ENCODE results near the gene NTM.
"Not testable (repeated sequence)": the region's sequence is repeated elsewhere in the genome, so short reads cannot be mapped to it uniquely, and the experiment has no call there.

Gene NTM

DNA sequence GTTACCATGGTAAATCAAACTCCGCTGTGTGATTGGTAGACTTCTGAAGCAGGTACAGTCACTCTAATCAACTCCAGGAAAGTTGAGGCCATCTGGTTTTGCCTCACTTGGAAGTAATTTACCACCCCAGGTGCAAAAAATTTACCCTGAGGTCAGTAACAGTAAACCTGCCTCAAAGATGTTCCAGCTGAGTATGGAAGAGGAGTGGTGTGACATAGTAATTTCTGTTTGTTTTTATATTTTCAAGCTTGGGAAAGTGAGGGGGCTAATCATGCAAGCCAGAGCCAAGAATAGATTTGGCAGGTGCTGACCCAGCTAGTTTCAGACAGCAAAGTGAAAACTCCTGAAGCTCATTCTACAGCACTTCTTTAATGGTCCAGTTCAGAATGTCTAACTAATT is 691.6 kb downstream of the NTM start:
- no peak for DNase-seq

DNA sequence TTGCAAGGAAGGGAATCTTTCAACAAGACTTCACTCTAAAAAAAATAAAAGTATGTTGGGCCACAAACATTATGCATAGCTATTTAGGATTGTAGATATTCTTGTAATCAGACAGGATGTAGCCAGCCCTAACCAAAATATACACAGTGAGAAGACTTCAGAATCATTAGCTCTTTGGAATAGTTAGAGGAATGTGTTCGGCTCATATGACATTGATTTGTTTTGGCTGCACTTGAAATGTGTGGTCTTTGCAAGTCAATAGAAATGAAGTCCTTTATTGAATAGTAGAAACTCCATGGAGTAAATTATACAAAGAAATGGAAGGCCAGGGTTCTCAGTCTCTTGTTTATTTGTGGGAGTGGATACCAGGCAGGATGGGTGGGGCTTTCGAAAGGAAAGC is 692.1 kb downstream of the NTM start:
- no peak for DNase-seq

DNA sequence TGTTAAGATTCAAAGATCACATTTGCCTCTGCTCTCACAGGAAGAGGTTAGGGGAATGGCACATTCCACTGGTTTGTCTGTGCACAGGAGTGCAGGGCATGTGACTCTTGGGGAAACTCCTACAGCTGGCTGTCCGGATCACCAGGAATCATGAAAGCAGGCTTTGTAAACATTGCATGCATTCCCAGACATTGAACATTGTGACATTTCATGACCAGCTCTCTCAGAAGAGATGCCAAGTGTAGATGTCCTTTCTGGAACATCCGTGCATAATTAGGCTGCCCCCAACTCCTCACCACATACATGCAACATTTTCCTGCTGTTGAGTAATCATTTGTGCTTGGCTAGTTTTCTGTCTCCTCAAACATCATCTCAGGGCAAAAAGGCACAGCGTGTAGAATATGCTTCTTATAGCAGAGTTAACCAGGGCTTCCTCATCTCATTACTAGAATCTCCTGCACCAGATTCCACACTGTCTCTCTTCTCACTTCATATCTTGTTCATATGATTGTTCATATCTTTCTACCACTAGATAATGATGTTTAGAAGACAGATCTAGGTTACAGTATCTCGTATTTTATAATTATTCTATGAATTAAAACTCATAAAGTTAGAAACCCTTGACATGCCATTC is 694.7 kb downstream of the NTM start:
- DNase-seq = no peak

DNA sequence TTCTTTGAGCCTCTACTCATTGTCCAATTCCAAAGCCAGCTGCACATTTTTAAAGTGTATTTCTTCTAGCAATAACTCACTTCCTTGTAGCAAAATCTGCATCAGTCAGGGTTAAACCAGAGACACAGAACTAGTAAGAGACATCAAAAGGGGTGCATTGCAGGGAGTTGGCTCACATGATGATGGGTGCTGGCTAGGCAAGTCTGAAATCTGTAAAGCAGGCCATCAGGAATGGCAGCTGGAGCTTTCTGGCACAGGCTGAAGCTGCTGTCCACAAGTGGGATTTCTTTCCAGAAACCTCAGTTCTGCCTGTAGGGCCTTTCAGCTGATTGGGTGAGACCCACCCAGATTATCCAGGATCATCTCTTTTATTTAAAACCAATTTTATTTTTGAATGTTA is 698.1 kb downstream of the NTM start:
- DNase-seq = no peak

DNA sequence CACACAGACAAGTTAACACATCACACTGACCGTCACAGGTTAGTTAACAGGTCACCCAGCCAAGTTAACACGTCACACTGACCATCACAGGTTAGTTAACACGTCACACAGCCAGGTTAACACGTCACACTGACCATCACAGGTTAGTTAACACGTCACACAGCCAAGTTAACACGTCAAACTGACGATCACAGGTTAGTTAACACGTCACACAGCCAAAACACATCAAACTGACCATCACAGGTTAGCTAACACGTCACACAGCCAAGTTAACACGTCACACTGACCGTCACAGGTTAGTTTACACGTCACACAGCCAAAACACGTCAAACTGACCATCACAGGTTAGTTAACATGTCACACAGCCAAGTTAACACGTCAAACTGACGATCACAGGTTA is 699.2 kb downstream of the NTM start:
- not testable (repeated sequence) for DNase-seq

DNA sequence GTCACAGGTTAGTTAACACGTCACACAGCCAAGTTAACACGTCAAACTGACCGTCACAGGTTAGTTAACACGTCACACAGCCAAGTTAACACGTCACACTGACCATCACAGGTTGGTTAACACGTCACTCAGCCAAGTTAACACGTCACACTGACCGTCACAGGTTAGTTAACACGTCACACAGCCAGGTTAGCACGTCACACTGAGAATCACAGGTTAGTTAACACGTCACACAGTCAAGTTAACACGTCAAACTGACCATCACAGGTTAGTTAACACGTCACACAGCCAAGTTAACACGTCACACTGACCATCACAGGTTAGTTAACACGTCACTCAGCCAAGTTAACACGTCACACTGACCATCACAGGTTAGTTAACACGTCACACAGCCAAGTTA is 700.5 kb downstream of the NTM start:
- DNase-seq = not testable (repeated sequence)

DNA sequence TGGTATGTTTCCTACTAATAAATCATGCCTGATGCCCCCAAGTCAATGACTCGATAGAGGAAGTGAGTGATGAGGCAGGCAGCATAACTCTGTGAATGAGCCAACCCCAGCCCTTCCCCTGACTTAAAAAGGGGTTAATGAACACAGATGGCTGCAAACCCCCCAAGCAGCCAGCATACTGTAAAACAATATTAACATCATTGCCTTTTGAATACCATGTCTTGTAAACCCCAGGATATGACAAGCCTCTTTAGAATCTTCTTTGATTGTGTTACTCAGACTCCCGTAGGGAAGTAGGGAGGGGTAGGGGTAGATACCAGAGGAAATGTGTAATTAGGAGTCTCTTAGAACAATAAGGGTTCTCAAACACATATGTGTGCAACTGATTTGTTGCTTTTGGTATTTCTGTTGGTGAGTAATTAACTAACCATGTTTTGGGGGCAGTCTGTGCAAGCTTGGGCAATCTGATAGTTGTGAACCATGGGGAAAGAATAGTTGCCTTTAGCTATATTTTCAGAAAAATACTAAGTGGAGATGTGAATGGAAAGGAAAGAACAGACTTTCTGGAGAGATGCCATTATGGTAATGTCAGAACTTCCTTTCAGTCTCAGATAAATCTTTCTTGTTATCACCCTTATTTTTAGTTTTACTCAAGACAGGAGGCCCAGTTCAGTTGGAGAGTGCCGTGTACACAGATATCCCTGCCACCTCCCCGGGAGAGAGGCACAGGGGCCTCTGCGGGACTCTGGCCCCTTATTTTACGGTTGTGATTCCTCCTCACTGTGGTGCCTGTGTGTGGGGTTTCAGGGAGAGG is 701.8 kb downstream of the NTM start:
- DNase-seq = no peak

DNA sequence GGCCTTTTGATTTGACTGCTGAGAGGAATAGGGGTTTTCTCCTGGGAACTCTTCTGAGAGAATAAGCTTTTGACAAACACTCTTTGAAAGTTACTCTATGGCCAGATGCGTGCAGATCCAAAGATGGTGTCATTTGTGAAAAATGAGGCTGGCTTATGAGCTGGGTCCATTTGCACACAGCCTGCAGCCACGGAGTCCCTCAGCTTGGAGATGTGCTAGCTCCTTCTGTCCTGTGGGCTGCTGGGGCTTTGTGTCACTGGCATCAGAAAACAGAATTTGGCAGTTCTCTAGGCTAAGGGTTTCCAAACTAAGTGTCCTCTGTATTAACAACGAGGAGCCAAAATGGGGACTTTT is 702.4 kb downstream of the NTM start:
- no peak for DNase-seq

DNA sequence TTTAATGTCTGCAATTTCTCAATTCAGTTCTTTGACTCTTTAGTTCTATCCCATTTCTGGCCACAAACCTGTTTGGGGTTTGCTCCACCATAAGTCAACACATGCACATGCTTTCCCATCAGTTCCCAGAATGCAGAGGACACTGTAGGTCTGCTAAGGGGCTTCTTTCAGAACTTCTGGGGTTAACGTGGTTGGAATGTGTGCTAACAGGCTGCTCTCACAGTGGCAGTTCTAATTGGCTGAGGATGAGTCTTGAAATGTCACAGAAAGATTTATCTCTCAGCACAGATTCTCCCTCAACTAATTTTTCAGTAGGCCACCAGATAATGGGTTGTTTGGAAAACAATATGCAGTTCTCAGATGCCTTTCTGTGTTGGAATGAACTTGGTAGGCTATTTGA is 703.4 kb downstream of the NTM start:
- no peak for DNase-seq

DNA sequence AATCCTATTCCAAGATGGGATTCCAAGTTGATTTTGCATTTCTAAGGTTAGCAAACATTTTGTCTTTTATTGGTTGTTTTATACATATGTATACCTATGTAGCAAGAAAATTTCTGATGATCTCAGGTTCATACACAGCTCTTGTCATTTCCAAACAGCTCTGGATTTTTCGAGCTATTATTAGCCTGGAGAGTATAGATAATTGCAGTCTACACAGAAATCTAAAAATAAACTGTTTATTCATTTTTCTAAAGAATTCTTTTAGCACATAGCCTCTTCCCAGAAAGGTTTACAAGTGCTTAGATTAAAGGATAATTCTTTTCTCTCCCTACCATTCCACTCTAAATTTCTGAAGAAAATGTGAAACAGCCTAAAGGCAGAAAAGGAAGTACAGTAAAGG is 705.0 kb downstream of the NTM start:
- no peak for DNase-seq

DNA sequence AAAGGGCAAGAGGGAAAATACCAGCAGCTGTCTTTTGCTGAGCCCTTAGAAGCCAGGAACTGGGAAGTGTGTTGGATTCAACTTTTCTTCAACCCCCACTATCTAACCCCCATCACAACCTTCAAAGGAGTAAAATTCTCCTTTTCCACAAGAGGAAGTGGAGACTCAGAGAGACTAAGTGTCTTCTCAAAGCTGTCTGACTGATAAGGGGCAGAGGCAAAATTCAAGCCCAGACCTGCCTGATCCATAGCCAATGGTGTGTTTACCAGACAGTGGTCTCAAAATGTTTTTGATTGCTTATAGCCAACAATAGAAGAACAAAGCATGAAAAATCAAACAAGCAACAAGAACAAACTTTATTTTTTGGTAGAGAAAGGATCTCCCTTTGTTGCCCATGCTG is 707.0 kb downstream of the NTM start:
- DNase-seq = no peak

DNA sequence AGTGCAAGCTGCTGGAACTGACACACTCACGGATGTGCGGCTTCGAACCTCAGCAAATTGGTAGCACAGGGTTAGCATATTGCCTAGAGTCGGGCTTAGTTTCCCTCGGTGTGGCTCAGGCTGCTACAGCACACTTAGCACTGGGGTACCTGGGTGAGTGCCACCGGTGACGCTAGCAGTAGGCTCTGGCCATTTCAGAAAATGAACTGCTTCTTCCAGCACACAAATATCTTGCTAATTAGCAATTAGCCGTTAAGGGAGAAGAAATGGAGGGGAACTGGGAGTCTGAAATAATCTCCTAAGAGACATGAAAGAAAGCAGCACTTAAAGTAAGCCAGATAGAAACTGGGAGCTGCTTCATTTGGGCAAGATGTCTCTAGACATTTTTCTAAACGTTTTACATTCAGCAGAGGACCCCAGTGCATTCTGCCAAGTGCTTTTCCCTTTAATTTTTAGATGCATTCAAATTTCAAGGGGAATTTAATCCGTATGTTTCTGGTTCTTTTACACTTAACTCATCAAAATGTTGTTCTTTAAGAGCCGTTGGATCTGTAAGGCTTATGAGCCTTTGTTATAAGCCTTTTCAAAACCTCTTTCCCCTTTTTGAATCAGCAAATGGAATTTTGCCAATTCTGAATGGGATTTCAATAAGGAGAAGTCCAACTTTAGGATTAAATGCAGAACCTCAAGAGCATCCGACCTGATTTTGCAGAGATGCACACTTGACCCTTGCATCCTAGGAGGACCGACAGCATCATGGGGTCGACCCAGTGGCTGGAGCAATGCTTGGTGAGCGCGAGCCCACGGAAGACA is 708.1 kb downstream of the NTM start:
- DNase-seq = no peak

DNA sequence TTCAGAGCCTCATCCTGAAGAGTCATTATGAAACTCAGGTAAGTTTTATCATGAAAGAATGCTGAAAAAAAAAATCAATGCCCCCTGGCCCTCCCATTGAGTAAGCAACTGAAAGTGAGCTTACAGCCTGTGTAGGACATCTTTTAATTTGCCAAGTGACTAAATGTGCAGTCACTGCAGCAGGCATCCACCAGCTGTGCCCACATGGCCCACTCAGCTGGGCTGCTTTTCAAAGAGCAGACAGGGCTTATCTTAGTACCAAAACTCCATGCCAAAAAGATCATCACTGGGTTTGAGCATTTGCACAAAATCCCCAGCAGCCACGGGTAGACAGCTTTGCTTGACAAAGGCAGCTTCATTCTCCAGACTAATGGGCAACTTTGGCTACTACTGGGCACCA is 709.7 kb downstream of the NTM start:
- DNase-seq = no peak

DNA sequence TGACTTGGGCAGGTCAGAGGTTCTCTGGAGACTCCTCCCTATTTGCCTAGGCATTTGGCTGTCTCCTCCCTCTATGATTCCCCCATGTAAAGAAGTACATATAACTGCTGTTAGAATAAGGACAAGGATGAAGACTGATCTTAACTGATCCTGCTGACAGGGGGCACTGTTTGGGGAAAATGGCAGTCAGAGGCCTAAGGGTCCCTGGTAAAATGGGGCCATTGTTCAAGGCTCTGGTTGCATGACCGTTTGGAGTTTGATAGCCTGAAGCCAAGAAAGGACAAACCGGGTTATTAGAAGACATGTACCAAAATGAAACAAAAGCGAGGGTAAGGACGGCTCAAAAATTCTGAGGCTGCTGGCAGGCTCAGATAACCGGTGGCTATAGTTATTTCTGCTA is 712.2 kb downstream of the NTM start:
- no peak for DNase-seq

DNA sequence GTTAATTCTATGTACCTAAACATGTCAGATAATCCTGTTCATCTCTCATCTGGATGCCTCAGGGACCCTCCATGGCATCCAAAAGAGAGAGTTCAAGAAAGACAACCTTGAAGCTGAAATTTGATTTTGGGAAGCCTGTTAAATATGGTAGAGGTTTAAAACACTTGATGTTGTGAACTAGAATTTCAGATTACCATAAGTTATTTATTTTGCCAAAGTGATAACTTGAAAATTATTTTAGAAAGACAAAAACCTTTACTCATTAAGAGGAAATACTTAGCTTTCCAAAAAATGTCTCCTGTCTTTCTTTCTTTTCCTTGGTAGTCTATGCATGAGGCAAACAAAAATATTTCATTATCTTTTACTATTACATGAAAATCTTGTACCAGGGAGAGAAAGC is 714.0 kb downstream of the NTM start:
- no peak for DNase-seq

DNA sequence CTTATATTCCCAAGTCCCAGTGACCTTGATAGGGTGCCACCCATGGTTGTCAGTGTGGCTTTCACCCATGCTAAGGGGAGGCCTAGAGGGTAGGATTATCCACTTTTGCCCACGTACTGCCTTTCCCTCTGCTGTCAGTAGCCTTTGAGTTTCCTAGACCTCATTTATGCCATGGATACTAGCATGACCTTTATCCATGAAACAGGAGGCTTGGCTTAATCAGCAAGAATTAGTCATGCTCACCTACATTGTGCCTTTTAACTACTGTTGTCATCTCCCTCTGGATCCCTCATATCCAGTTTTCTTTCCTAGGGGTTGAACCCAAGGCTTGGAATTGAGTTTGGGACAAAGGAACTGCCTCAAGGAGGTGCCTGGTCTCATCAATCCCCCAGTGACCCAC is 716.7 kb downstream of the NTM start:
- no peak for DNase-seq

DNA sequence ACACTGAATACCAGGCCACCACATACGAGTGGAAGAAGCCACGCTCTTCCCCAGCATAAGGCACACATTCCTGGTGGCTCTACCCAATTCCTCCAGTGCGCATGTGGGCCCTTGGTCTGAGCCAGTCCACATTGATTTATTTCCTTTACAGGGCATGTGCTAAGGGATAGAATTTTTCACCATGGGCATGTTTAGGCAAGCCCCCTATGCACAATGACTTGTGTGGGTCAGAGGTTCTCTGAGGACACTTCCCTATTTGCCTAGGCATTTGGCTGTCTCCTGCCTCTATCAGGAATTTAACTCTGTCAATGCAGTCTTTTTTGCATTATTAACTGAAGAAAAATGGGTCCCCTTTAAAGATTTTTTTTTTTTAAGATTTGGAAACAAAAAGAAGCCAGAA is 718.1 kb downstream of the NTM start:
- no peak for DNase-seq

DNA sequence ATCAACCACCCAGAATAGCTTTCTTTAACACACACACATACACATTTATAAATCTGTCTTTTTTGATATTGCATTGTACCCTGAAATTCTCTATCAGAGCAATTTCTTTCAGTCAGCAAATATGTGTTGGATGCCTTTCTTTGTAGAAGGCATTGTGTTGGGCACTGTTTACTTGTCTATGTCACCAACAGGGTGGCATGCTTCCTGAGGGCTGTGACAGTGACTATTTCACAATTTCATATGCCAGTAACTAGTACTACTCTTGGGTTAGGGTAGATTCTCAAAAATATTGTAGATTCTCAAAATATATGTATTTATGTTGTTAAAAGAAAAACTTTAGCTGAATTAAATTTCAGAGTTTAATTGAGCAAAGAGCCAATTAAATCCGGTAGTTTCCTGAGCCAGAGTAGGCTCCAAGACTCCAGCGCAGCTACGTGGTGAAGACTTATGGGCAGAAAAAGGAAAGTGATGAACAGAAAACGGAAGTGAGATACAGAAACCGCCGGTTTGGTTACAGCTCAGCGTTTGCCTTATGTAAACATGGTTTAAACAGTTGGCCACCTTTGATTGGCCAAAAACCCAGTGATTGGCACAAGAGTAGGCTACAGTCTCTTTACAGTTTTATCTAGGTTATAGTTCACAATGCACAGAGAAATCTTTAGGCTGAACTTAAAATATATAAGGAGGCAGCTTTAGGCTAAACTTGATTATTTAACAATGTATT is 723.3 kb downstream of the NTM start:
- DNase-seq = no peak

DNA sequence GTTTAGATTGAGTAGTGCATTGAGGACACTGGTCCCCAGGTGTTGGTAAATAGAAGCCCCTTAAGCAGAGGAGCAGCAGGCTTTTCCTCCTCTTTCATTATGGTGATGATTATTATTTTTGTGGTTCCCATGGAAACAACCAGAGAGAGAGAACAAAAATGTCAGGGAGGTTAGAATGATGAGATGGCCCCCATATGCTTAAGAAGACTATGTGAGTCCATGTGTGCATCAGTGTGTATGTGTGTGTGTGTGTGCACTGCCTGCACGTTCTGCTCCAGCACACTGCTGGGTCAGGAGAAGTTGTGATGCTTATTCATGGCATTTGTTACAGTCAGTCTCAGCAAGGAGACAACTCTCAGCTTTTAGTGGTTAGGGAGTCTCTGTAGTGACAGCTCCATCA is 724.2 kb downstream of the NTM start:
- no peak for DNase-seq

DNA sequence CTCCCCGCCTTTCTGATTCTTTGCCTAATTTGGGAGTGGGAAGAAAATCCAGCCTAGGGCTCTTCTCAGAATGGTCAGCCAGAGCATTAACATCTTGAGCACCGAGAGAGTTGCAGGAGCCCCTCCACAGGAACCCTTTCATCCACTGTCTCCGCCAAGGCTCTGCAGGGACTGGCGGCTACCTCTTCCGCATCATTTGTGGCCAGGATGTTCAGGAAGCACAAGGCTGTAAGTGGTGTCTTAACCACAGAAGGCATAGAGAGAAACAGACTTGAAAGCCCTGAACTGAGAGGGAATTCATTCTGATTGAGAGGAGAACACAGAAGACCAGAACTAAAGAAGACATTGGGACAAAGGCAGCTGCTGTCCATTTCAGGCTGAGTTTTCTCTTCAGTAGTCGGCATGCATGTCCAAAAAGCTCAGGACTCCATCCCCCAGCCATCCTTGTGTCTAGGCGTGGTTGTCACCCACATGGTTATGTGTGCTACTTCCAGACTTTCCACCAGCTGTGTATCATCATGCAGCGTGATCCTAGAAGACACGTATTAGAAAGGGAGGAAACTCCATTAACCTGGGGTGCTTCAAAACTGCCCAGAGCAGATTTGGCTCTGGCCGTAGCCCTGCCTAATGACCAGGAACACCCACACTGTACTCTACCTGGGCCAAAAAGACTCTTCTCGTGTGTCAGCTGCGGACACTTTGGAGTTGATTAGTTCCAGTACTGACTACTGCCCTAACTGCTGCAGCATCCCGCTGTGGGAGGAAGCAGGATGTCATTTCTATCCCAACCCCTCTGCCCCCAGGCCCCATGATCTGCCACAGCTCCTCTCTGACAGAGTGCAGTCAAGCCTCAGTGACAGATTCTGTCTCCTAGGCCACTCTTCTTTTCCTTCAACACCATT is 725.1 kb downstream of the NTM start:
- no peak for DNase-seq

DNA sequence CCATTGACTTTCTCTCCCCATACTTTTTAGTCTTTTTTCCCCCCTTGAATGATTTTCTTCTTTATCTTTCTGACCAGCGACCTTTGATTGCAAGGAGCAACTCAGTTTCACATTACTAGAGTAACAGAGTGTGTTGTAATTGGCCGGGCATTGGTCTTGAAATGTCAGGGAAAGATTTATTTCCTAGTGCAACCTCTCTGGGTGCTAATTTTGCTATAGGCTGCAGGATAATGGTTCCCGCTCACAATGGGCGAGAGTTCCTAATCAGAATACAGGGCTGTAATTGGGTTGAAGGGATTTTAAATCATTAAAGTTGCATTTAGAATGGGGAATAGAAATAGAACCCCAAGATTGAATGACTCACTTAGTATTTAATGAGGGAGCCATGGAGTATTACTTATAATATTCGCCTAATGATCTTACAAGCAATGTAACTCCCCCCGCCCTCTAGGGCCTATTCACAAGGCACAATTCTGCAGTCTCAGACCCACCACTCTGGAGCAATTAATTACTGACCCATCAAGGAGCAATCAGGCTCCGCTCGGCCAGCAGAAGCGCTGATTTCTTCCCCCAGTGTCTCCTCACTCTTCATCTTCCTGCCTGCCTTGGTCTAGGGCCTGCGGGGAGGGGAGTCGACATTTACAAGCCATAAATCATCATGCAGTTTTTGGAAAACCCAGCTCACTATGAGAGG is 725.9 kb downstream of the NTM start:
- DNase-seq = no peak

DNA sequence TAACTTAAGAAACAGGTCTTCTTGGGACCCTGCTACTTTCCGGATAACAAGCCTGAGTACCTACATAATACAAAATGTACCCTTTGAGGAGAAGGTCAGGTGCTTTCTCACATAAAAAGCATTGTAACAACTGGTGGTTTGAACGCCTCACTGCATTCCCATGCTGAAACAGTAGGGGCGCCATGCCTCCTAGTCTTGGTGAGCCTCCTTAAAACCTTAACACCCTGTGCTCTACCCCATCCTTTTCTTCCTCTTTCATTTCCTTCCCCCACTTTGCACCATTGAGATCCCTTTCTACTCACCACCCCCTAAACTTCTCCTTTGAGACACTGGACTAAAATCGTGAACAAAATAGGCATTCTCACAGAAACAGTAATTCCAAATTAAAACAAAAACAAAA is 729.3 kb downstream of the NTM start:
- no peak for DNase-seq

Data from stimulated activated CD4-positive, alpha-beta T cell treated with anti-CD3 and anti-CD28 coated beads, Interleukin-4, amount 100 ng/mL, for 4 hours (primary cell).